HCT116 (cell line): Measurements from ENCODE around the gene MICU2.

Source experiments
- ATF3 ChIP-seq: IDR thresholded peaks from 2 replicates; pipeline ENCODE4 v1.6.1; 2012
- CEBPB ChIP-seq: IDR thresholded peaks from 2 replicates; pipeline ENCODE4 v1.6.1; 2012; ENCODE audit warnings: low read depth
- CTCF ChIP-seq, 3 experiments: fragments of 200-600 bp in 1 of 3; sonication (generic) in 1 of 3; IDR thresholded peaks in 2 of 3; conservative IDR thresholded peaks in 1 of 3; 2 replicates each; pipeline ENCODE4 v1.5.1; 2012 to 2017; ENCODE audit warnings: low read depth in 2 of 3, low read length in 2 of 3, antibody characterized with exemption in 1 of 3, borderline replicate concordance in 1 of 3, control low read depth in 1 of 3, mild to moderate bottlenecking in 1 of 3, mixed read lengths in 1 of 3, mixed run types in 1 of 3, moderate library complexity in 1 of 3; ENCODE audit not compliant: insufficient read depth in 1 of 3
- EGR1 ChIP-seq: IDR thresholded peaks from 2 replicates; pipeline ENCODE4 v1.6.1; 2012; ENCODE audit warnings: low read depth
- EZH2 ChIP-seq: fragments of 200-600 bp; sonication (generic); IDR thresholded peaks from 2 replicates; pipeline ENCODE4 v1.6.1; 2017; ENCODE audit warnings: antibody characterized with exemption, mixed run types
- EZH2phosphoT487 ChIP-seq: fragments of 200-600 bp; IDR thresholded peaks from 2 replicates; pipeline ENCODE4 v1.6.1; 2018; ENCODE audit warnings: antibody characterized with exemption, borderline replicate concordance
- POLR2A ChIP-seq: IDR thresholded peaks from 2 replicates; pipeline ENCODE4 v1.7.0; 2011; ENCODE audit warnings: borderline replicate concordance; ENCODE audit not compliant: insufficient read depth, insufficient read length; ENCODE audit errors: extremely low read depth
- POLR2AphosphoS5 ChIP-seq: IDR thresholded peaks from 2 replicates; pipeline ENCODE4 v1.6.1; 2011; ENCODE audit warnings: mild to moderate bottlenecking, low read depth, low read length, moderate library complexity
- REST ChIP-seq: IDR thresholded peaks from 2 replicates; pipeline ENCODE4 v1.6.1; 2012; ENCODE audit warnings: low read depth
- SIN3A ChIP-seq: IDR thresholded peaks from 2 replicates; pipeline ENCODE4 v1.6.1; 2012; ENCODE audit warnings: low read depth
- SRF ChIP-seq: IDR thresholded peaks from 2 replicates; pipeline ENCODE4 v1.6.1; 2012; ENCODE audit warnings: low read depth
- YY1 ChIP-seq: IDR thresholded peaks from 2 replicates; pipeline ENCODE4 v1.6.1; 2011; ENCODE audit warnings: low read length, low read depth, moderate library complexity, mild to moderate bottlenecking; ENCODE audit not compliant: insufficient replicate concordance; ENCODE audit errors: extremely low read depth

- TF ChIP-seq CTCF (IDR thresholded peaks at IDR 0.05 in 2 of 3, conservative IDR thresholded peaks at IDR 0.05 in 1 of 3; ENCODE audit: borderline replicate concordance in 1 of 3, insufficient read depth in 1 of 3, low read depth in 2 of 3, low read length in 2 of 3): no peak
- TF ChIP-seq EGR1: no peak
- TF ChIP-seq POLR2AphosphoS5: no peak
- no peak for TF ChIP-seq EZH2
- no peak for TF ChIP-seq ATF3
- no peak for TF ChIP-seq CEBPB
- no peak for TF ChIP-seq SIN3A
- TF ChIP-seq POLR2A: no peak
- no peak for TF ChIP-seq REST
- TF ChIP-seq SRF: no peak
- no peak for TF ChIP-seq EZH2phosphoT487
- TF ChIP-seq YY1: no peak
Measured at GRCh38 chr13:21584973-21585592, 18.9 kb downstream of the MICU2 start.
